ENCODE results near the gene CNIH2.
A peak's percentile ranks its signal among the peaks of the same experiment; 100 is the strongest.
"Not testable (repeated sequence)": the region's sequence is repeated elsewhere in the genome, so short reads cannot be mapped to it uniquely, and the experiment has no call there.

CNIH2 gene

GRCh38 chr11:66316849-66317251, 38.9 kb downstream of the CNIH2 start, which contains the start of gene CD248:
TSS of gene CD248 (minus strand) at chr11:66317044. CDS start at chr11:66317027, 17 bp downstream.
- DNase-seq = no peak

- peak; percentile 63 to 69 for DNase-seq
These were observed 39.3 kb downstream of the CNIH2 start for GRCh38 chr11:66317322-66317722.

- peak; percentile 62 to 64 for DNase-seq
These were observed 40.0 kb downstream of the CNIH2 start for GRCh38 chr11:66317723-66318599.

- no peak for DNase-seq
These were observed 40.6 kb downstream of the CNIH2 start for GRCh38 chr11:66318600-66318970.

DNA sequence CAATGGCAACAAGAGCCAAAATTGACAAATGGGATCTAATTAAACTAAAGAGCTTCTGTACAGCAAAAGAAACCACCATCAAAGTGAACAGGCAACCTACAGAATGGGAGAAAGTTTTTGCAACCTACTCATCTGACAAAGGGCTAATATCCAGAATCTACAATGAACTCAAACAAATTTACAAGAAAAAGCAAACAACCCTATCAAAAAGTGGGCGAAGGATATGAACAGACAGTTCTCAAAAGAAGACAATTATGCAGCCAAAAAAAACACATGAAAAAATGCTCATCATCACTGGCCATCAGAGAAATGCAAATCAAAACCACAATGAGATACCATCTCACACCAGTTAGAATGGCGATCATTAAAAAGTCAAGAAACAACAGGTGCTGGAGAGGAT, 42.3 kb downstream of the CNIH2 start:
- not testable (repeated sequence) for DNase-seq

DNA sequence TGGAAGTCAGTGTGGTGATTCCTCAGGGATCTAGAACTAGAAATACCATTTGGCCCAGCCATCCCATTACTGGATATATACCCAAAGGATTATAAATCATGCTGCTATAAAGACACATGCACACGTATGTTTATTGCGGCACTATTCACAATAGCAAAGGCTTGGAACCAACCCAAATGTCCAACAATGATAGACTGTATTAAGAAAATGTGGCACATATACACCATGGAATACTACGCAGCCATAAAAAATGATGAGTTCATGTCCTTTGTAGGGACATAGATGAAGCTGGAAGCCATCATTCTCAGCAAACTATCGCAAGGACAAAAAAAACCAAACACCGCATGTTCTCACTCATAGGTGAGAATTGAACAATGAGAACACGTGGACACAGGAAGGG, 42.8 kb downstream of the CNIH2 start:
- not testable (repeated sequence) for DNase-seq

- DNase-seq = no peak
These were observed 43.6 kb downstream of the CNIH2 start for GRCh38 chr11:66321606-66322005.

- DNase-seq = no peak
These were observed 44.9 kb downstream of the CNIH2 start for GRCh38 chr11:66322732-66323427.

DNA sequence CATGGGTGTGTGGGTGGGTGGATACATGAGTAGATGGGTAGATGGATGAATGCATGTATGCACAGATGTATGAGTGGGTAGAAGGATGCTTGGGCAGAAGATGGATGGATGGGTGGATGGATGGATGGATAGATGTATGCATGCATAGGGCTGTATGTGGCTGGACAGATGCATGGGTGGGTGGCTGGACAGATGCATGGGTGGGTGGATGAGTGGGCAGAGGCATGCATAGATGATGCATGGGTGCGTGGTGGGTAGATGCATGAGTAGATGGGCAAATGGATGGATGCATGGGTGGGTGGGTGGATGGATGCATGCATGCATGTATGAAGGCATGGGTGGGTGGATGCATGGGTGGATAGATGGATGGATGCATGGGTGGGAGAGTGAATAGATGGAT, 45.7 kb downstream of the CNIH2 start:
- no peak for DNase-seq

GRCh38 chr11:66324664-66325063, 46.7 kb downstream of the CNIH2 start:
- no peak for DNase-seq

DNA sequence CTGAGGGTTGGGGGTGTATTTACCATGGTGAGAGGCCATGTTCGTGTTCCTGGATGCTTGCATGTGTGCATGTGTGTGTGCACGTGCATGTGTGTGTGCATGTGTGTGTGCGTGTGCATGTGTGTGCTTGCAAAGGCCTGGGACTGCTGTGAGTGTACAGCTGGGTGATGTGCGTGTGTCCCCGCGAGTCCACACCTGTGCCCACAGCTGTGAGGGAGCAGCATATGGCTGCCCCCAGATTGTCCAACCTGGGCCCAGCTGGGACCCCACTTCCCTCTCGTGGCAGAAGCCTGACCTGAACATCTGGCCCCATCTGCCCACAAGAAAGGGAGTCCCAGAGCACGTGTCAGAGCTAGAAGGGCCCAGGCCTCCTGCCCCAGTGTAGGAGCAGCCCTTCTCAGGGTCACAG, 47.3 kb downstream of the CNIH2 start:
- no peak for DNase-seq

GRCh38 chr11:66326261-66327111, 48.5 kb downstream of the CNIH2 start:
- peak in 1 of 2 experiments; percentile 55 for DNase-seq

GRCh38 chr11:66327171-66328030, 49.4 kb downstream of the CNIH2 start:
- DNase-seq = no peak

GRCh38 chr11:66328031-66328301, 50.0 kb downstream of the CNIH2 start:
- DNase-seq = peak in 1 of 2 experiments; percentile 53

GRCh38 chr11:66328302-66329144, 50.5 kb downstream of the CNIH2 start:
- DNase-seq = peak; percentile 90 to 93

- peak in 1 of 2 experiments; percentile 16 for DNase-seq
These were observed 51.2 kb downstream of the CNIH2 start for GRCh38 chr11:66329165-66329673.

GRCh38 chr11:66330931-66331330, 53.0 kb downstream of the CNIH2 start:
- no peak for DNase-seq

DNA sequence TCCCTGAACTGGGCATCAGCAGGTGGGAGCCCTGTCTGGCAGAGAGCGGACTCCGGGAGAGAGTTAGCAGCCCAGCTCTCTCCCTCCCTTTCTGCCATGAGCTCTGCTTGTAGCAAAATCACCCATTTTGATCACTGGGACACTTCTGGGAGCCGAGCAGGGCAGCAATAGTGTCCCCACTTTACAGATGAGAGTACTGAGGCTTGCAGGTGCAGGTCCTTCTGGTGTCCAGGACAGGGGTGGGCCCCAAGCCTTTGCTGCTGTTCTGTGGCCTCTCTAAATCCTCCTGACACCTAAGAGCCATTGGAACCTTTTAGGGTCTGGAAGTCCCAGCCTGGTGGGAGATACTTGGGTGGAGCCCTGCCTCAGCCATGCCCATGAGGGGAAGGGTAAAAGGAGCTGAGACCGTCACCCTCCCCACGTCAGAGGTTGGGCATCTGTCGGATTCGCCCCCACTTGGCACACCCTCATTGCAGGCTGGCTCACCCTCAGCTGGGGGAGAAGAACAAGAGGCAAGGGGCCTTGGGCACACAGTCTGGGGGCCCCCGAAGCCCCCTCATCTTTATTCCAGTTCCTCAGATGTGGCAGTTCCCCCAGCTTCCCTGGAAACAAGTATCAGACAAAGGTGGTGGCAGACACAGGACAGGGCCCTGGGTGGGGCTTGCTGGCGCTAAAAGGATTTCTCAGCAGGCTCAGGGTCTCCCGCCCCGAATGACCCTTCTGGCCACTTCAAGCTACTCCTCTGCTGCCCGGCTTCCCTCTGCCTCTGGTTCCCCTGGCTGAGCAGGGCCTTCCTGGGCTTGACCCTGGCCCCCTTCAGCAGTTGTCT, 53.8 kb downstream of the CNIH2 start:
- DNase-seq = no peak

DNA sequence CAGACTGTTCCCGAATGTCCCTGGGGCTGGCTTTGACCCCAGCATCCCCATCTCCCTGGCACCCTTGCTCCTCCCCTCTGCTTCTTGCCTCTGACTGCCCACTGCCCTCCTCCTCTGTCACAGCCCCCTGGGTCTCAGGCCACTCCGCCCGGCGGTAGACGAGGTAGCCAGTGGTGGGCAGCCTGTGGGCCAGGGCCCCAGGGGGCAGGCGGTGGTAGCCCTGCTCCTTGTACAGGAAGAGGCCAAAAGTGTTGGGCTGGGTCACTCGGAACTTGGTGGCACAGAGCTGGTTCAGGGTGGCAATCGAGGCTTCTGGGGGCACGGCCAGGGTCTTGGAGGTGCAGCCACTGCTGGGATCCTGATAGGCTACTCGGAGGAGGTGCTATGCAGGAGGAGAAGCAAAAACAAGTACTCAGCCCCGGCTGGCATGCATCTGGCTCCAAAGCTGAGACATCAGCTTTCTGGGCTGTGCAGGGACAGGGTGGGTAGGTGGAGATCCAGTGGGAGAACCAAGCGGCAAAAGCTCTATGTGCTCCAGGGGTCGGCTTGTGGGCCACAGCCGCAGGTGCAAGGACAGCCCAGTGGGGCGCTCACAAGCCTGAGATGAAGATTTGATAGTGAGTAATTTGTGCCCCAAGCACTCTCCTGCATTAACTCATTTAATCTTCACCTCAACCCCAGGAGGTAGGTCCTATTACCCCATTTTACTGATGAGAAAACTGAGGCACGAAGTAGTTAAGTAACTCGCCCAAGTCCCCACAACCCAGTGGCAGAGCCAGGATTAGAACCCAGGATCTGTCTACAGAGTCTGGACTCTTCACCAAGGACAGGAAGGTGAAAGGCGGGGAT, 54.6 kb downstream of the CNIH2 start:
- no peak for DNase-seq
